Esophagus squamous epithelium (tissue), 4 donors: Measurements from ENCODE around the gene DPH2.

Experiments used
- POLR2A ChIP-seq, 4 donors: fragments of 450-650 bp; IDR thresholded peaks; one replicate each; pipeline ENCODE4 v1.6.1; 2017; ENCODE audit warnings: antibody characterized with exemption in 4 of 4, mild to moderate bottlenecking in 4 of 4, moderate library complexity in 3 of 4
- TF ChIP-seq, protein P1 (sequence below), 6 experiments: fragments of 450-650 bp in 4 of 6; fragments of 200-600 bp in 2 of 6; sonication (generic) in 2 of 6; IDR thresholded peaks; one replicate each; pipeline ENCODE4 v1.5.1; 2016 to 2019; ENCODE audit warnings: antibody characterized with exemption in 6 of 6, mild to moderate bottlenecking in 4 of 6, moderate library complexity in 4 of 6

- TF ChIP-seq, protein P1, sequence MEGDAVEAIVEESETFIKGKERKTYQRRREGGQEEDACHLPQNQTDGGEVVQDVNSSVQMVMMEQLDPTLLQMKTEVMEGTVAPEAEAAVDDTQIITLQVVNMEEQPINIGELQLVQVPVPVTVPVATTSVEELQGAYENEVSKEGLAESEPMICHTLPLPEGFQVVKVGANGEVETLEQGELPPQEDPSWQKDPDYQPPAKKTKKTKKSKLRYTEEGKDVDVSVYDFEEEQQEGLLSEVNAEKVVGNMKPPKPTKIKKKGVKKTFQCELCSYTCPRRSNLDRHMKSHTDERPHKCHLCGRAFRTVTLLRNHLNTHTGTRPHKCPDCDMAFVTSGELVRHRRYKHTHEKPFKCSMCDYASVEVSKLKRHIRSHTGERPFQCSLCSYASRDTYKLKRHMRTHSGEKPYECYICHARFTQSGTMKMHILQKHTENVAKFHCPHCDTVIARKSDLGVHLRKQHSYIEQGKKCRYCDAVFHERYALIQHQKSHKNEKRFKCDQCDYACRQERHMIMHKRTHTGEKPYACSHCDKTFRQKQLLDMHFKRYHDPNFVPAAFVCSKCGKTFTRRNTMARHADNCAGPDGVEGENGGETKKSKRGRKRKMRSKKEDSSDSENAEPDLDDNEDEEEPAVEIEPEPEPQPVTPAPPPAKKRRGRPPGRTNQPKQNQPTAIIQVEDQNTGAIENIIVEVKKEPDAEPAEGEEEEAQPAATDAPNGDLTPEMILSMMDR (IDR thresholded peaks at IDR 0.05), result no peak
- TF ChIP-seq POLR2A (IDR thresholded peaks at IDR 0.05), result no peak
Observed at GRCh38 chr1:43971336-43971980, 1.6 kb downstream of the DPH2 start.
